Astrocyte (in vitro differentiated cells and primary cell): ENCODE measurements around the gene SMLR1. TPM values are rescaled to one million over a fixed set of nuclear protein-coding genes. Genes with fewer than 3 reads are reported as not detected.

Source experiments
- DNase-seq: peaks from one replicate; pipeline ENCODE4 v3.0.0-alpha.2; 2010; ENCODE audit warnings: low read depth
- FAIRE-seq: peaks from 2 replicates; lab custom pipeline; 2011; peaks lifted over from hg19 to GRCh38; lab: Jason Lieb, UNC
- H2AFZ ChIP-seq: 2 replicates; pipeline ENCODE4 v1.6.0; 2012; ENCODE audit warnings: low read depth, low read length, inconsistent platforms
- H3K27ac ChIP-seq: 2 replicates; pipeline ENCODE4 v1.5.1; 2011; ENCODE audit warnings: low read depth, low read length, inconsistent platforms
- H3K27me3 ChIP-seq: 2 replicates; pipeline ENCODE4 v1.6.0; 2011; ENCODE audit warnings: low read length, inconsistent platforms; ENCODE audit not compliant: insufficient read depth
- H3K36me3 ChIP-seq: 2 replicates; pipeline ENCODE4 v1.5.1; 2011; ENCODE audit warnings: low read length, inconsistent platforms; ENCODE audit not compliant: insufficient read depth
- H3K4me1 ChIP-seq: 2 replicates; pipeline ENCODE4 v1.5.1; 2011; ENCODE audit warnings: low read length, inconsistent platforms; ENCODE audit not compliant: insufficient read depth
- H3K4me2 ChIP-seq: 2 replicates; pipeline ENCODE4 v1.6.0; 2012; ENCODE audit warnings: low read length, inconsistent platforms
- H3K4me3 ChIP-seq: 2 replicates; pipeline ENCODE4 v1.5.1; 2011; ENCODE audit warnings: low read depth, mild to moderate bottlenecking, low read length, inconsistent platforms; ENCODE audit not compliant: insufficient read depth
- H3K79me2 ChIP-seq: 2 replicates; pipeline ENCODE4 v1.6.0; 2012; ENCODE audit warnings: mild to moderate bottlenecking, low read length, inconsistent platforms; ENCODE audit not compliant: insufficient read depth
- H3K9ac ChIP-seq: 2 replicates; pipeline ENCODE4 v1.6.0; 2012; ENCODE audit warnings: mild to moderate bottlenecking, low read length, inconsistent platforms
- H3K9me3 ChIP-seq: 2 replicates; pipeline ENCODE4 v1.5.1; 2012; ENCODE audit warnings: low read depth, mild to moderate bottlenecking, low read length, inconsistent platforms; ENCODE audit not compliant: insufficient read depth
- H4K20me1 ChIP-seq: 2 replicates; pipeline ENCODE4 v1.6.0; 2012; ENCODE audit warnings: low read length, inconsistent platforms; ENCODE audit not compliant: insufficient read depth
- H3K27ac Mint-ChIP-seq: one replicate; pipeline ENCODE4 v1.8.0; 2021; ENCODE audit warnings: mild to moderate bottlenecking, mixed read lengths; ENCODE audit not compliant: unreplicated experiment
- H3K27me3 Mint-ChIP-seq: one replicate; pipeline ENCODE4 v1.8.0; 2021; ENCODE audit warnings: low read depth, mixed read lengths; ENCODE audit not compliant: unreplicated experiment
- H3K36me3 Mint-ChIP-seq: one replicate; pipeline ENCODE4 v1.8.0; 2021; ENCODE audit warnings: low read depth, mixed read lengths; ENCODE audit not compliant: unreplicated experiment
- H3K4me1 Mint-ChIP-seq: one replicate; pipeline ENCODE4 v1.8.0; 2021; ENCODE audit warnings: low read depth, mixed read lengths; ENCODE audit not compliant: unreplicated experiment
- H3K4me3 Mint-ChIP-seq: one replicate; pipeline ENCODE4 v1.8.0; 2021; ENCODE audit warnings: mild to moderate bottlenecking, moderate library complexity, mixed read lengths; ENCODE audit not compliant: unreplicated experiment
- H3K9me3 Mint-ChIP-seq: one replicate; pipeline ENCODE4 v1.8.0; 2021; ENCODE audit warnings: mild to moderate bottlenecking, mixed read lengths; ENCODE audit not compliant: unreplicated experiment
- CTCF ChIP-seq: IDR thresholded peaks from 2 replicates; pipeline ENCODE4 v1.5.1; 2011; ENCODE audit warnings: low read depth, mild to moderate bottlenecking, inconsistent platforms, low read length, moderate library complexity; ENCODE audit not compliant: insufficient read depth
- EZH2 ChIP-seq: IDR thresholded peaks from 2 replicates; pipeline ENCODE4 v1.6.1; 2012; ENCODE audit warnings: mild to moderate bottlenecking, low read length, inconsistent platforms; ENCODE audit not compliant: insufficient read depth
- total RNA-seq: library from RNA; stranded (reverse); gene quantifications from 2 replicates; pipeline ENCODE4 v1.2.1, GENCODE V29; 2021

Gene SMLR1
- total RNA-seq, 1 donor from 2014 or later: not detected

GRCh38 chr6:130882370-130882769, 55.2 kb downstream of the SMLR1 start:
- no peaks in the 10 kb centered on the region for H3K36me3 ChIP-seq
- no peak for DNase-seq
- H3K4me2 ChIP-seq: no peak overlapping the region

GRCh38 chr6:130885392-130886192, 58.4 kb downstream of the SMLR1 start:
- Histone ChIP-seq H3K4me3 (no peak overlapping the region), H3K9me3 (no peaks in the 10 kb centered on the region), H3K4me1 (peaks cover 2% of the 10 kb centered on the region), H4K20me1 (no peaks in the 10 kb centered on the region), H3K27ac (no peak overlapping the region), H3K4me2 (no peak overlapping the region), H3K9ac (no peak overlapping the region), H3K27me3 (no peaks in the 10 kb centered on the region), H3K79me2 (no peaks in the 10 kb centered on the region), H3K36me3 (no peaks in the 10 kb centered on the region), H2AFZ (no peak overlapping the region)
- Mint-ChIP-seq H3K27me3 (no peaks in the 10 kb centered on the region), H3K4me1 (no peaks in the 10 kb centered on the region), H3K9me3 (no peaks in the 10 kb centered on the region), H3K4me3 (no peak overlapping the region), H3K27ac (no peak overlapping the region), H3K36me3 (peaks cover 4% of the 10 kb centered on the region)
- FAIRE-seq: peak; percentile 70
- TF ChIP-seq CTCF (peak; percentile 90), EZH2 (no peak)
- DNase-seq: peak; percentile 55

More at GRCh38 chr6:130882370-130882769, 55.2 kb downstream of the SMLR1 start:
- H3K9me3 Mint-ChIP-seq: no peaks in the 10 kb centered on the region
- no peak for FAIRE-seq
- H3K27ac Mint-ChIP-seq: no peak overlapping the region
- Histone ChIP-seq H3K4me3 (no peak overlapping the region), H2AFZ (no peak overlapping the region), H3K4me1 (no peaks in the 10 kb centered on the region), H4K20me1 (no peaks in the 10 kb centered on the region), H3K9me3 (no peaks in the 10 kb centered on the region), H3K27ac (no peak overlapping the region), H3K9ac (no peak overlapping the region), H3K27me3 (no peaks in the 10 kb centered on the region), H3K79me2 (no peaks in the 10 kb centered on the region)
- no peaks in the 10 kb centered on the region for H3K4me1 Mint-ChIP-seq
- TF ChIP-seq CTCF (no peak), EZH2 (no peak)
- no peaks in the 10 kb centered on the region for H3K27me3 Mint-ChIP-seq
- no peak overlapping the region for H3K4me3 Mint-ChIP-seq
- H3K36me3 Mint-ChIP-seq: peaks cover 6% of the 10 kb centered on the region

Other genes with a start within 250 kb of the SMLR1 start
- 120 and 136 TPM in 2 replicates for gene EPB41L2, start 235.8 kb downstream of the SMLR1 start, total RNA-seq